HG03571 (cell line): ENCODE results near the gene WDR5B.
A peak's percentile ranks its signal among the peaks of the same experiment; 100 is the strongest.

ENCODE experiments used
- ATAC-seq: cut with Tn5 transposase; IDR thresholded peaks from one replicate; pipeline ENCODE4 v1.9.1; 2021; ENCODE audit not compliant: unreplicated experiment

WDR5B gene

DNA sequence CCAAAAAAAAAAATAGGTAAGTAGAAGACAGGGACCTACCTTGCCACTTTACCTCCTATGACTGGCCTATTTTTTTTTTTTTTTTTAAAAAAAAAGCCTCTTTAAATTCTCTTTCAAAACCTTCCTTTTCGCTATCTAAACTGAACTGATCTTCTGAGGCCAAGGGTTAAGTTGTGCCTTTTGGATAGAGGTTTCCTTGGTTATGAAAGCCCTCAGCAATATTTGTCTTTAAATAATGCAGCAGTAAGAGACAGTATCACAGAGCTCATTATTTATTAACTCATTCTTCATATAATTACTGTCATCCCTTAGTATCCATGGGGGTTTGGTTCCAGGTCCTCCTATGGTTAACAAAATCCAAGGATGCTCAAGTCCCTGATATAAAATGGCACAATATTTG is 41.8 kb downstream of the WDR5B start:
- ATAC-seq = no peak

DNA sequence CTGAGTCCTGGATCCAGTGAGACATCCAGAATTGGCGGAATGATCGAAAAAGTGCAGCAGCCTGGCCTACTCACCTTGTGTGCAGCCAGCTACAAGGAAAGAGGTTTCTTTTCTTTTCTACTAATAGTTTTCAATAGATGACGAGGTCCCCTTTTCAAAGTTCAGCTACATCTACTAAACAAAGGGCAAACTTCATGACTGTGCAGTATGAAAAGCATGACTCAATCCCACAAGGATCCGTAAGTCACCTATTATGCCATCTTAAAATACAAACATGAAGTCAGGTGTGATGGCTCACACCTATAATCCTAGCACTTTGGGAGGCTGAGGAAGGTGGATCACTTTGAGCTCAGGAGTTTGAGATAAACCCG is 49.5 kb downstream of the WDR5B start:
- ATAC-seq = no peak

DNA sequence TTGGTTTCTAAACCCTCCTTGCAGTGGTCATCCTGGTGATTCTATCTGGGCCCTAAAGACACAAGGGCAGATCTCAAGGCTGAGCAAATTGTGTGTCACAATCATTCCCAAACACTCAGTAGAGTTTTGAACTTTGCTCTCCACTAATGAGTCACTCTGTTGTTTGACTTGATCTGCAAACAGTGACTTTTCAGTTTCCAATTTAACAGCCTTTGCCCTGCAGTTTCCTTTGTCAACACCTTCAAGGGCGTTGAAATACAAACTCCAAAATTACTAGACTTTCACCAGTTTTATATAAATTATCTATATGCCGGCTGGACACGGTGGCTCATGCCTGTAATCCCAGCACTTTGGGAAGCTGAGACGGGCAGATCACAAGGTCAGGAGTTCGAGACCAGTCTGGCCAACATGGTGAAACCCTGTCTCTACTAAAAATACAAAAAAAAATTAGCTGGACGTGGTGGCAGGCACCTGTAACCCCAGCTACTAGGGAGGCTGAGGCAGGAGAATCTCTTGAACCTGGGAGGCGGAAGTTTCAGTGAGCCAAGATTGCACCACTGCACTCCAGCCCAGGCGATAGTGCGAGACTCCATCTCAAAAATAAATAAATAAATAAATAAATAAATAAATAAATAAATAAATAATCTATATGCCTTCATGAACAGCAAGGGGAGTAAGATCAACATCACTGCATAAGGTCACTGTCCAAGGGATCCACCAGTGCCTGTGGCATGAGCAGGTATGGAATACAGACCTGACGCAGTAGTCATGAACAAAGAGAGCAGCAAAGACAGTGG is 50.1 kb downstream of the WDR5B start:
- ATAC-seq = peak; percentile 51

DNA sequence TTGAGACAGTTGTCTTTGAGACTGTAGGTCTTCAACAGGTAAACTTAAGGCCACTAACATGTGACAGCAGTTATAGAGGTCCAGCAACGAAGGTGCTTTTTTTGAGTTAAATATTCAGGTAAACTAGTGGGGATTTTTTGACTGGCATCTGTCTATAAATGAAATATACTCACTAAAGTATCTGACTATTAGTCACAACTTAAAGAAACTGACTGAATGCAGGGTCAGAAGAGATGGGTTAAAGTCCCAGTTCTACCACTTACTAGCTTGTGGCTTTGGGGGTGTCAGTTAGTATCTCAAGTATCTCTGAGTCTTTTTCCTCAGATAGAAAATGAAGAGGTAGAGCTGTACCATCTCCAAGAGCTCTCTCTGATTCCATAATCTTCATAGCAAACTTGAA is 50.8 kb downstream of the WDR5B start:
- peak; percentile 40 for ATAC-seq

DNA sequence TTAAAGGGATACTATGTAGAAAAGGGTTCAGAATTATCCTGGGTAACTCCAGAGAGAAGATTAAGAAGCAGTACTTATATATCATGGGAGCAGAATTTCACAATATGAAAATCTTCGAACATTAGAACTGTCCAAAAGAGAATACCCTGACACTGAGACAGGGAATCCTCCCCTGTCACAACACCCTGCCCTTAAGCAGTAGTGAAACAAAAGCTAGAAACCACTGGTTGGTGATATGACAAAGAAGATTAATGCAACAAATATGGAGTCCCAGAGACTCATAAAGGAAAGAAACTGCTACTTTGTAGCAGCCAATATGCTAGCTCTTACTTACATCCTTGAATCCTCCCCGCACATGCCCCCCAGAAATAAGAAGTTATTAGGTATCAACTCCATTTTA is 51.4 kb downstream of the WDR5B start:
- no peak for ATAC-seq
